GM23338 (cell line): Measurements from ENCODE around the gene PTPRN2. TPM values are rescaled to one million over a fixed set of nuclear protein-coding genes. Genes with fewer than 3 reads are reported as not detected.

Experiments
- ATAC-seq: fragments of 200-7000 bp; cut with Tn5 transposase; 3 replicates; pipeline ENCODE4 v1.9.1; 2020
- DNase-seq: peaks from one replicate; pipeline ENCODE4 v3.0.0-alpha.2; 2015; ENCODE audit warnings: low spot score
- H2AFZ ChIP-seq: fragments of 200-600 bp; sonication (generic); 2 replicates; pipeline ENCODE4 v1.8.0; 2016; ENCODE audit warnings: antibody characterized with exemption, mild to moderate bottlenecking, moderate library complexity
- H3F3A ChIP-seq: fragments of 200-600 bp; sonication (generic); replicated peaks from 2 replicates; pipeline ENCODE4 v1.8.0; 2017; ENCODE audit warnings: antibody characterized with exemption, mixed run types, low read depth
- H3K27ac ChIP-seq: fragments of 200-600 bp; sonication (generic); 2 replicates; pipeline ENCODE4 v1.6.1; 2016; ENCODE audit warnings: low read depth
- H3K27me3 ChIP-seq: fragments of 200-600 bp; sonication (generic); 2 replicates; pipeline ENCODE4 v1.8.0; 2016; ENCODE audit warnings: mild to moderate bottlenecking, mixed run types, moderate library complexity; ENCODE audit not compliant: insufficient read depth
- H3K36me3 ChIP-seq: fragments of 200-600 bp; sonication (generic); 2 replicates; pipeline ENCODE4 v1.8.0; 2016; ENCODE audit warnings: mild to moderate bottlenecking; ENCODE audit not compliant: insufficient read depth
- H3K4me1 ChIP-seq: fragments of 200-600 bp; sonication (generic); 2 replicates; pipeline ENCODE4 v1.8.0; 2016; ENCODE audit warnings: mild to moderate bottlenecking, moderate library complexity; ENCODE audit not compliant: insufficient read depth
- H3K4me2 ChIP-seq: fragments of 200-600 bp; sonication (generic); 2 replicates; pipeline ENCODE4 v1.7.1; 2017; ENCODE audit warnings: mixed run types
- H3K4me3 ChIP-seq: fragments of 200-600 bp; sonication (generic); 2 replicates; pipeline ENCODE4 v1.6.1; 2016; ENCODE audit warnings: mixed run types
- H3K79me2 ChIP-seq: fragments of 200-600 bp; sonication (generic); replicated peaks from 2 replicates; pipeline ENCODE4 v1.8.0; 2017; ENCODE audit warnings: mild to moderate bottlenecking; ENCODE audit not compliant: insufficient read depth
- H3K9me2 ChIP-seq: fragments of 200-600 bp; sonication (generic); 2 replicates; pipeline ENCODE4 v1.8.0; 2017; ENCODE audit not compliant: insufficient read depth
- H4K20me1 ChIP-seq: fragments of 200-600 bp; sonication (generic); replicated peaks from 2 replicates; pipeline ENCODE4 v1.8.0; 2017; ENCODE audit warnings: mild to moderate bottlenecking; ENCODE audit not compliant: insufficient read depth
- H3K27ac Mint-ChIP-seq: 2 replicates; pipeline ENCODE4 v1.8.0; 2020; ENCODE audit warnings: inconsistent platforms, mild to moderate bottlenecking, moderate library complexity, mixed read lengths
- H3K27me3 Mint-ChIP-seq: 3 replicates; pipeline ENCODE4 v1.8.0; 2022; ENCODE audit warnings: low read depth, mild to moderate bottlenecking, moderate library complexity, mixed read lengths, inconsistent platforms; ENCODE audit not compliant: insufficient read depth, poor library complexity
- H3K36me3 Mint-ChIP-seq: 3 replicates; pipeline ENCODE4 v1.8.0; 2021; ENCODE audit warnings: low read depth, mild to moderate bottlenecking, inconsistent platforms, moderate library complexity, mixed read lengths
- H3K4me1 Mint-ChIP-seq: 3 replicates; pipeline ENCODE4 v1.8.0; 2020; ENCODE audit warnings: mild to moderate bottlenecking, inconsistent platforms, mixed read lengths
- H3K4me3 Mint-ChIP-seq: 3 replicates; pipeline ENCODE4 v1.8.0; 2021; ENCODE audit warnings: moderate library complexity, mild to moderate bottlenecking, inconsistent platforms, mixed read lengths
- H3K9me3 Mint-ChIP-seq: 3 replicates; pipeline ENCODE4 v1.8.0; 2020; ENCODE audit warnings: moderate library complexity, mild to moderate bottlenecking, inconsistent platforms, mixed read lengths
- CREB1 ChIP-seq: fragments of 250-450 bp; sonication (Bioruptor Pico); IDR thresholded peaks from 2 replicates; pipeline ENCODE4 v1.5.0; 2020; ENCODE audit warnings: low read depth, mild to moderate bottlenecking, moderate library complexity
- EZH2 ChIP-seq: fragments of 200-600 bp; sonication (generic); IDR thresholded peaks from one replicate; pipeline ENCODE4 v1.8.0; 2017; ENCODE audit warnings: antibody characterized with exemption, mild to moderate bottlenecking, low read depth; ENCODE audit not compliant: unreplicated experiment
- EZH2phosphoT487 ChIP-seq: fragments of 200-600 bp; sonication (generic); IDR thresholded peaks from one replicate; pipeline ENCODE4 v1.8.1; 2018; ENCODE audit warnings: antibody characterized with exemption; ENCODE audit not compliant: unreplicated experiment
- JUNB ChIP-seq: IDR thresholded peaks from one replicate; pipeline ENCODE4 v1.6.1; 2016; ENCODE audit warnings: antibody characterized with exemption; ENCODE audit not compliant: unreplicated experiment
- NANOG ChIP-seq: IDR thresholded peaks from 2 replicates; pipeline ENCODE4 v1.6.1; 2016; ENCODE audit warnings: antibody characterized with exemption, borderline replicate concordance
- POLR2AphosphoS5 ChIP-seq: IDR thresholded peaks from 2 replicates; pipeline ENCODE4 v1.6.1; 2016; ENCODE audit warnings: antibody characterized with exemption, low read depth
- STAT1 ChIP-seq: IDR thresholded peaks from one replicate; pipeline ENCODE4 v1.6.1; 2016; ENCODE audit warnings: antibody characterized with exemption; ENCODE audit not compliant: unreplicated experiment
- ZNF114 ChIP-seq: fragments of 250-450 bp; sonication (Bioruptor Pico); IDR thresholded peaks from 2 replicates; pipeline ENCODE4 v1.5.0; 2020; ENCODE audit warnings: mild to moderate bottlenecking, moderate library complexity
- ZNF331 ChIP-seq: fragments of 250-450 bp; sonication (Bioruptor Pico); IDR thresholded peaks from 2 replicates; pipeline ENCODE4 v1.5.0; 2020; ENCODE audit warnings: low read depth, mild to moderate bottlenecking, moderate library complexity
- polyA plus RNA-seq: library from polyadenylated mRNA; unstranded; fragments of >200 nt; fragmentation: Nextera tagmentation; extraction: Ambion mirVana; gene quantifications from 2 replicates; pipeline ENCODE4 v1.2.1, GENCODE V29; 2016
- total RNA-seq: library from RNA; depleted of rRNA; stranded (reverse); fragments of >200 nt; shearing (Covaris generic); gene quantifications from 2 replicates; pipeline ENCODE4 v1.2.3, GENCODE V29; 2014
- TF ChIP-seq, protein P1 (sequence below): IDR thresholded peaks from 2 replicates; pipeline ENCODE4 v1.6.1; 2016; ENCODE audit warnings: antibody characterized with exemption
- TF ChIP-seq, protein P2 (sequence below), 2 experiments: fragments of 200-600 bp in 1 of 2; sonication (generic) in 1 of 2; conservative IDR thresholded peaks; 2 replicates each; pipeline versions ENCODE4 v1.5.1 to v1.6.1; 2016 to 2017; ENCODE audit warnings: antibody characterized with exemption in 2 of 2, low read depth in 2 of 2, mild to moderate bottlenecking in 2 of 2, moderate library complexity in 1 of 2
- TF ChIP-seq, protein P3 (sequence below): fragments of 250-450 bp; sonication (Bioruptor Pico); IDR thresholded peaks from 2 replicates; pipeline ENCODE4 v1.5.0; 2020; ENCODE audit warnings: mild to moderate bottlenecking, moderate library complexity
- TF ChIP-seq, protein P4 (sequence below): IDR thresholded peaks from one replicate; pipeline ENCODE4 v1.6.1; 2018; ENCODE audit warnings: antibody characterized with exemption; ENCODE audit not compliant: unreplicated experiment

PTPRN2 gene
- total and polyA plus RNA-seq, 2 experiments from 2014 or later: 0.87 to 4.0 TPM

DNA sequence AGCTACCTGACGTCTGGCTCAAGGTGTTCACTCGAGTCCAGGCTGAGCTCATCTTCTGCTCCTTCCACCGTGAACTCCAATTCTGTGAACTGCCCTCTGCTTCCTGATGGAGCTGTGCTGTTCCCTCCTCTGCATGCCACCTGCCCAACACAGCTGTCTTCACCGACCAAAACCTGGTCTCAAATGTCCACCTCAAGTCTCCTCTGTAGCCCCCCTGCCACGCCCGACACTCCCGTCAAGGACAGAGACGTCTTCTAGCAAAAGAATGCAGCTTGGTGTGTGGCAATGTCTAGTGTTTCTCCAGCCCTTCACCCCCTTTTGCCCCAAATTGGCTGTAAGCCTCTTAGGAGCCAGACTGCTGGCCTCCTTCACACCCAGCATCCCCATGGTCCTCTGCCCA lies 945.8 kb downstream of the PTPRN2 start:
- H3K4me1 ChIP-seq: no peaks in the 10 kb centered on the region
- peaks cover 4% of the 10 kb centered on the region for H3K27me3 Mint-ChIP-seq

More for the DNA sequence above, 945.8 kb downstream of the PTPRN2 start:
- H3K79me2 ChIP-seq: no peaks in the 10 kb centered on the region
- Mint-ChIP-seq H3K4me1 (no peaks in the 10 kb centered on the region), H3K9me3 (peaks cover 98% of the 10 kb centered on the region), H3K4me3 (no peak overlapping the region), H3K27ac (no peak overlapping the region), H3K36me3 (peaks cover 57% of the 10 kb centered on the region)
- H3K27me3 ChIP-seq: no peaks in the 10 kb centered on the region
- no peak overlapping the region for H3K4me2 ChIP-seq
- no peak overlapping the region for H3K27ac ChIP-seq
- H3K4me3 ChIP-seq: no peak overlapping the region
- DNase-seq: no peak
- no peaks in the 10 kb centered on the region for H3F3A ChIP-seq
- no peak for ATAC-seq
- H3K36me3 ChIP-seq: no peaks in the 10 kb centered on the region
- no peaks in the 10 kb centered on the region for H3K9me2 ChIP-seq
- no peaks in the 10 kb centered on the region for H4K20me1 ChIP-seq
- H2AFZ ChIP-seq: no peak overlapping the region
- TF ChIP-seq ZNF114 (CRISPR knock-in tag): no peak
- TF ChIP-seq, protein P1, sequence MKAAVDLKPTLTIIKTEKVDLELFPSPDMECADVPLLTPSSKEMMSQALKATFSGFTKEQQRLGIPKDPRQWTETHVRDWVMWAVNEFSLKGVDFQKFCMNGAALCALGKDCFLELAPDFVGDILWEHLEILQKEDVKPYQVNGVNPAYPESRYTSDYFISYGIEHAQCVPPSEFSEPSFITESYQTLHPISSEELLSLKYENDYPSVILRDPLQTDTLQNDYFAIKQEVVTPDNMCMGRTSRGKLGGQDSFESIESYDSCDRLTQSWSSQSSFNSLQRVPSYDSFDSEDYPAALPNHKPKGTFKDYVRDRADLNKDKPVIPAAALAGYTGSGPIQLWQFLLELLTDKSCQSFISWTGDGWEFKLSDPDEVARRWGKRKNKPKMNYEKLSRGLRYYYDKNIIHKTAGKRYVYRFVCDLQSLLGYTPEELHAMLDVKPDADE: no peak
- TF ChIP-seq ZNF331 (CRISPR knock-in tag): no peak
- TF ChIP-seq STAT1: no peak
- TF ChIP-seq CREB1 (CRISPR knock-in tag): no peak
- TF ChIP-seq, protein P2, sequence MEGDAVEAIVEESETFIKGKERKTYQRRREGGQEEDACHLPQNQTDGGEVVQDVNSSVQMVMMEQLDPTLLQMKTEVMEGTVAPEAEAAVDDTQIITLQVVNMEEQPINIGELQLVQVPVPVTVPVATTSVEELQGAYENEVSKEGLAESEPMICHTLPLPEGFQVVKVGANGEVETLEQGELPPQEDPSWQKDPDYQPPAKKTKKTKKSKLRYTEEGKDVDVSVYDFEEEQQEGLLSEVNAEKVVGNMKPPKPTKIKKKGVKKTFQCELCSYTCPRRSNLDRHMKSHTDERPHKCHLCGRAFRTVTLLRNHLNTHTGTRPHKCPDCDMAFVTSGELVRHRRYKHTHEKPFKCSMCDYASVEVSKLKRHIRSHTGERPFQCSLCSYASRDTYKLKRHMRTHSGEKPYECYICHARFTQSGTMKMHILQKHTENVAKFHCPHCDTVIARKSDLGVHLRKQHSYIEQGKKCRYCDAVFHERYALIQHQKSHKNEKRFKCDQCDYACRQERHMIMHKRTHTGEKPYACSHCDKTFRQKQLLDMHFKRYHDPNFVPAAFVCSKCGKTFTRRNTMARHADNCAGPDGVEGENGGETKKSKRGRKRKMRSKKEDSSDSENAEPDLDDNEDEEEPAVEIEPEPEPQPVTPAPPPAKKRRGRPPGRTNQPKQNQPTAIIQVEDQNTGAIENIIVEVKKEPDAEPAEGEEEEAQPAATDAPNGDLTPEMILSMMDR (conservative IDR thresholded peaks at IDR 0.05; ENCODE audit: low read depth in 2 of 2): no peak
- no peak for TF ChIP-seq NANOG
- no peak for TF ChIP-seq POLR2AphosphoS5
- no peak for TF ChIP-seq EZH2
- TF ChIP-seq, protein P3, sequence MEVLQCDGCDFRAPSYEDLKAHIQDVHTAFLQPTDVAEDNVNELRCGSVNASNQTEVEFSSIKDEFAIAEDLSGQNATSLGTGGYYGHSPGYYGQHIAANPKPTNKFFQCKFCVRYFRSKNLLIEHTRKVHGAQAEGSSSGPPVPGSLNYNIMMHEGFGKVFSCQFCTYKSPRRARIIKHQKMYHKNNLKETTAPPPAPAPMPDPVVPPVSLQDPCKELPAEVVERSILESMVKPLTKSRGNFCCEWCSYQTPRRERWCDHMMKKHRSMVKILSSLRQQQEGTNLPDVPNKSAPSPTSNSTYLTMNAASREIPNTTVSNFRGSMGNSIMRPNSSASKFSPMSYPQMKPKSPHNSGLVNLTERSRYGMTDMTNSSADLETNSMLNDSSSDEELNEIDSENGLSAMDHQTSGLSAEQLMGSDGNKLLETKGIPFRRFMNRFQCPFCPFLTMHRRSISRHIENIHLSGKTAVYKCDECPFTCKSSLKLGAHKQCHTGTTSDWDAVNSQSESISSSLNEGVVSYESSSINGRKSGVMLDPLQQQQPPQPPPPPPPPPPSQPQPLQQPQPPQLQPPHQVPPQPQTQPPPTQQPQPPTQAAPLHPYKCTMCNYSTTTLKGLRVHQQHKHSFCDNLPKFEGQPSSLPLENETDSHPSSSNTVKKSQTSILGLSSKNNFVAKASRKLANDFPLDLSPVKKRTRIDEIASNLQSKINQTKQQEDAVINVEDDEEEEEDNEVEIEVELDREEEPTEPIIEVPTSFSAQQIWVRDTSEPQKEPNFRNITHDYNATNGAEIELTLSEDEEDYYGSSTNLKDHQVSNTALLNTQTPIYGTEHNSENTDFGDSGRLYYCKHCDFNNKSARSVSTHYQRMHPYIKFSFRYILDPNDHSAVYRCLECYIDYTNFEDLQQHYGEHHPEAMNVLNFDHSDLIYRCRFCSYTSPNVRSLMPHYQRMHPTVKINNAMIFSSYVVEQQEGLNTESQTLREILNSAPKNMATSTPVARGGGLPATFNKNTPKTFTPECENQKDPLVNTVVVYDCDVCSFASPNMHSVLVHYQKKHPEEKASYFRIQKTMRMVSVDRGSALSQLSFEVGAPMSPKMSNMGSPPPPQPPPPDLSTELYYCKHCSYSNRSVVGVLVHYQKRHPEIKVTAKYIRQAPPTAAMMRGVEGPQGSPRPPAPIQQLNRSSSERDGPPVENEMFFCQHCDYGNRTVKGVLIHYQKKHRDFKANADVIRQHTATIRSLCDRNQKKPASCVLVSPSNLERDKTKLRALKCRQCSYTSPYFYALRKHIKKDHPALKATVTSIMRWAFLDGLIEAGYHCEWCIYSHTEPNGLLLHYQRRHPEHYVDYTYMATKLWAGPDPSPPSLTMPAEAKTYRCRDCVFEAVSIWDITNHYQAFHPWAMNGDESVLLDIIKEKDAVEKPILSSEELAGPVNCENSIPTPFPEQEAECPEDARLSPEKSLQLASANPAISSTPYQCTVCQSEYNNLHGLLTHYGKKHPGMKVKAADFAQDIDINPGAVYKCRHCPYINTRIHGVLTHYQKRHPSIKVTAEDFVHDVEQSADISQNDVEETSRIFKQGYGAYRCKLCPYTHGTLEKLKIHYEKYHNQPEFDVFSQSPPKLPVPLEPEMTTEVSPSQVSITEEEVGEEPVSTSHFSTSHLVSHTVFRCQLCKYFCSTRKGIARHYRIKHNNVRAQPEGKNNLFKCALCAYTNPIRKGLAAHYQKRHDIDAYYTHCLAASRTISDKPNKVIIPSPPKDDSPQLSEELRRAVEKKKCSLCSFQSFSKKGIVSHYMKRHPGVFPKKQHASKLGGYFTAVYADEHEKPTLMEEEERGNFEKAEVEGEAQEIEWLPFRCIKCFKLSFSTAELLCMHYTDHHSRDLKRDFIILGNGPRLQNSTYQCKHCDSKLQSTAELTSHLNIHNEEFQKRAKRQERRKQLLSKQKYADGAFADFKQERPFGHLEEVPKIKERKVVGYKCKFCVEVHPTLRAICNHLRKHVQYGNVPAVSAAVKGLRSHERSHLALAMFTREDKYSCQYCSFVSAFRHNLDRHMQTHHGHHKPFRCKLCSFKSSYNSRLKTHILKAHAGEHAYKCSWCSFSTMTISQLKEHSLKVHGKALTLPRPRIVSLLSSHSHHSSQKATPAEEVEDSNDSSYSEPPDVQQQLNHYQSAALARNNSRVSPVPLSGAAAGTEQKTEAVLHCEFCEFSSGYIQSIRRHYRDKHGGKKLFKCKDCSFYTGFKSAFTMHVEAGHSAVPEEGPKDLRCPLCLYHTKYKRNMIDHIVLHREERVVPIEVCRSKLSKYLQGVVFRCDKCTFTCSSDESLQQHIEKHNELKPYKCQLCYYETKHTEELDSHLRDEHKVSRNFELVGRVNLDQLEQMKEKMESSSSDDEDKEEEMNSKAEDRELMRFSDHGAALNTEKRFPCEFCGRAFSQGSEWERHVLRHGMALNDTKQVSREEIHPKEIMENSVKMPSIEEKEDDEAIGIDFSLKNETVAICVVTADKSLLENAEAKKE (CRISPR knock-in tag): no peak
- TF ChIP-seq, protein P4, sequence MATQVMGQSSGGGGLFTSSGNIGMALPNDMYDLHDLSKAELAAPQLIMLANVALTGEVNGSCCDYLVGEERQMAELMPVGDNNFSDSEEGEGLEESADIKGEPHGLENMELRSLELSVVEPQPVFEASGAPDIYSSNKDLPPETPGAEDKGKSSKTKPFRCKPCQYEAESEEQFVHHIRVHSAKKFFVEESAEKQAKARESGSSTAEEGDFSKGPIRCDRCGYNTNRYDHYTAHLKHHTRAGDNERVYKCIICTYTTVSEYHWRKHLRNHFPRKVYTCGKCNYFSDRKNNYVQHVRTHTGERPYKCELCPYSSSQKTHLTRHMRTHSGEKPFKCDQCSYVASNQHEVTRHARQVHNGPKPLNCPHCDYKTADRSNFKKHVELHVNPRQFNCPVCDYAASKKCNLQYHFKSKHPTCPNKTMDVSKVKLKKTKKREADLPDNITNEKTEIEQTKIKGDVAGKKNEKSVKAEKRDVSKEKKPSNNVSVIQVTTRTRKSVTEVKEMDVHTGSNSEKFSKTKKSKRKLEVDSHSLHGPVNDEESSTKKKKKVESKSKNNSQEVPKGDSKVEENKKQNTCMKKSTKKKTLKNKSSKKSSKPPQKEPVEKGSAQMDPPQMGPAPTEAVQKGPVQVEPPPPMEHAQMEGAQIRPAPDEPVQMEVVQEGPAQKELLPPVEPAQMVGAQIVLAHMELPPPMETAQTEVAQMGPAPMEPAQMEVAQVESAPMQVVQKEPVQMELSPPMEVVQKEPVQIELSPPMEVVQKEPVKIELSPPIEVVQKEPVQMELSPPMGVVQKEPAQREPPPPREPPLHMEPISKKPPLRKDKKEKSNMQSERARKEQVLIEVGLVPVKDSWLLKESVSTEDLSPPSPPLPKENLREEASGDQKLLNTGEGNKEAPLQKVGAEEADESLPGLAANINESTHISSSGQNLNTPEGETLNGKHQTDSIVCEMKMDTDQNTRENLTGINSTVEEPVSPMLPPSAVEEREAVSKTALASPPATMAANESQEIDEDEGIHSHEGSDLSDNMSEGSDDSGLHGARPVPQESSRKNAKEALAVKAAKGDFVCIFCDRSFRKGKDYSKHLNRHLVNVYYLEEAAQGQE: no peak
- no peak for TF ChIP-seq JUNB
- no peak for TF ChIP-seq EZH2phosphoT487
